ENCODE results near the gene SLC41A1. TPM values are rescaled to one million over a fixed set of nuclear protein-coding genes. Genes with fewer than 3 reads are reported as not detected.

The SLC41A1 gene
- total RNA-seq, 2 donors from 2014 or later = 4.8 to 8.1 TPM

DNA sequence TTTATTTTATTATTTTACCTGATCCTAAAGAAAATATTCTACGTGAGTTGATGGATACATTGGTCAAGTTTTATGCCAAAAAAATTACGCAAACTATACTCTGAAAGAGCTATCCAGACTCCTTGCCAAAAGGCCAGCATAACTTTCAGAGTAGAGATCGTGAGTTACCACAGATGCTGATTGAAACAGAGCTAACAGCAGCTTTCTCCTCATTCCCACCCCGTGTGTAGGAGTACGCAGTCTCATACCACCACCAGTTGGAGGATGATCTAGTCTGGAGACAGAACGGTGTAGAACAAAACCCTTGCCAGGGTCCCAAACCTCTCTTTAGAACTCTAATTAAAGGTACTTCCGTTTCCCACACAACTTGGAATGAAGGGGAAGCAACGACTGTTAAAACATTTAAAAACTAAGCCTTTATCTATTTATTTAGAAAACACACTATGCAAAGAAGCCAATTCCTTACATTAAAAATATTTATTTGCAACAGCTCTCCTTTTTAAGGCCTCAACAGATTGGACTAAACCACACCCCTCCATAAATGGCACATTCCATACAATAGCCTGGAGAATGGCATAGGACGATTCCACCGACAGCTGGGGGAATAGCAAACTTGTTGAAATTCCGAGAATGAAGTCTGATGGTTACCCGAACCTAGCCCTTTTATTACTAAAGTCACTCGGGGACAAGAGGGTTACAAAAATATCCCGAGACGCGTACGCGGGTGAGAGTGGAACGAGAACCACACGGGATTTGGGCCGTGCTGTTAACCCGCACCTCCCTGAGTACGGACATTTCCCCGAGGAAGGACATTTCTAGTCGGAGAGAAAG, 64.4 kb downstream of the SLC41A1 start:
- Histone ChIP-seq H3K9me3 (no peaks in the 10 kb centered on the region), H3K27me3 (no peaks in the 10 kb centered on the region), H3K36me3 (no peaks in the 10 kb centered on the region), H3K9ac (ENCODE audit: low read depth in 2 of 2, low read length in 2 of 2) (peak overlapping the region; percentile 74 to 85), H3K4me3 (peak overlapping the region; percentile 64), H3K4me1 (peaks cover 10% of the 10 kb centered on the region), H3K27ac (peak overlapping the region; percentile 89)
- DNase-seq = peak; percentile 30
- intact Hi-C loops (cut with DNase I) = no loop called here
- TF ChIP-seq, protein P1, sequence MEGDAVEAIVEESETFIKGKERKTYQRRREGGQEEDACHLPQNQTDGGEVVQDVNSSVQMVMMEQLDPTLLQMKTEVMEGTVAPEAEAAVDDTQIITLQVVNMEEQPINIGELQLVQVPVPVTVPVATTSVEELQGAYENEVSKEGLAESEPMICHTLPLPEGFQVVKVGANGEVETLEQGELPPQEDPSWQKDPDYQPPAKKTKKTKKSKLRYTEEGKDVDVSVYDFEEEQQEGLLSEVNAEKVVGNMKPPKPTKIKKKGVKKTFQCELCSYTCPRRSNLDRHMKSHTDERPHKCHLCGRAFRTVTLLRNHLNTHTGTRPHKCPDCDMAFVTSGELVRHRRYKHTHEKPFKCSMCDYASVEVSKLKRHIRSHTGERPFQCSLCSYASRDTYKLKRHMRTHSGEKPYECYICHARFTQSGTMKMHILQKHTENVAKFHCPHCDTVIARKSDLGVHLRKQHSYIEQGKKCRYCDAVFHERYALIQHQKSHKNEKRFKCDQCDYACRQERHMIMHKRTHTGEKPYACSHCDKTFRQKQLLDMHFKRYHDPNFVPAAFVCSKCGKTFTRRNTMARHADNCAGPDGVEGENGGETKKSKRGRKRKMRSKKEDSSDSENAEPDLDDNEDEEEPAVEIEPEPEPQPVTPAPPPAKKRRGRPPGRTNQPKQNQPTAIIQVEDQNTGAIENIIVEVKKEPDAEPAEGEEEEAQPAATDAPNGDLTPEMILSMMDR (IDR thresholded peaks at IDR 0.05) = no peak

DNA sequence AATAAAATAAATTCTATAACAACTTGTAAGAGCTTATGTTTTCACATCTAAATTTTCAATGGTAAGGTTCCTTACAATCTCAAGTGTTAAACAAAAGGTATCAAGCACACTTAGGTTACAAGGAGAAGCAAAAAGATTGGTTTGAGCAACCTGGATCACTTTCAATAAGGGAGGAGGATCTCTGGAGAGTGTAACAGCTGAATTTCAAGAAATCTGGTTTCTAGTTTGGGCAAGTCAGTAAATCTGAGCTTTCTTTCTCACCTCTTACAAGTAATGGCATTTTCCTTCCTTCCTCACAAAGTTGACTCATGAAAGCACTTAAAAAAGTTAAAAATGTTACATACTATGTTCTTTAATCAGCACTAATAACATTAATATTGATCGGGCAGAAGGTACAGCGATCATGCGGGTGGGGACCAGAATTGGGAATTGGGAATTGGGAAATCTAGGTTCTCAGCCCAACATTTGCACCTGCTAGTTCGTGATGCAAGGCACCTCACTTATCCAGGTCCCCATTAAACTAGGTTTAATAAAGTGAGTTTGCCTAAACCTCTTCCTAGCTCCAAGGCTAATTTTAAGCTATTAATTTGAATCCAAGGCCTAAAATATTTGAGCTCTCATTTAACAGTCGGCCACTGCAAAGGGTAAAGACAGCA, 66.1 kb downstream of the SLC41A1 start:
- Histone ChIP-seq H3K9me3 (no peaks in the 10 kb centered on the region), H3K4me3 (no peak overlapping the region), H3K36me3 (no peaks in the 10 kb centered on the region), H3K9ac (ENCODE audit: low read depth in 2 of 2, low read length in 2 of 2) (no peak overlapping the region), H3K27ac (no peak overlapping the region), H3K4me1 (peaks cover 10% of the 10 kb centered on the region), H3K27me3 (no peaks in the 10 kb centered on the region)
- intact Hi-C loops (cut with DNase I) = no loop called here
- no peak for DNase-seq
- TF ChIP-seq, protein P1 (IDR thresholded peaks at IDR 0.05) = no peak

DNA sequence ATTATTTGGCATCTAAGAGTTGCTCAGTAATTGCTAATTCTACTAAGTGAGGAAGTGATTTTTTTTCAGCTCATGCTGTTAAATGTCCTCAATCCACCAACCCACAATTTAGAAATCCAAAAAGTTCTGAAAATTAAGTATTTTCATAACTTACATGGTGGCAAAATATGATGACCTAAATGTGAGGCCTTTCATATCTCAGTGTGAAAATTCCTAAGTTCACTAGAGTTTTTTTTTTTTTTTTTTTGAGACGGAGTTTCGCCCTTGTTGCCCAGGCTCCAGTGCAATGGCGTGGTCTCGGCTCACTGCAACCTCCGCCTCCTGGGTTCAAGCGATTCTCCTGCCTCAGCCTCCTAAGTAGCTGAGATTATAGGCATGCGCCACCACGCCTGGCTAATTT, 68.6 kb downstream of the SLC41A1 start:
- no peaks in the 10 kb centered on the region for H3K9me3 ChIP-seq
- H3K4me3 ChIP-seq = no peak overlapping the region
- H3K27ac ChIP-seq = no peak overlapping the region
- TF ChIP-seq, protein P1 (IDR thresholded peaks at IDR 0.05) = no peak
- DNase-seq = no peak
- H3K27me3 ChIP-seq = no peaks in the 10 kb centered on the region
- intact Hi-C loops (cut with DNase I) = no loop called here
- no peaks in the 10 kb centered on the region for H3K36me3 ChIP-seq
- H3K9ac ChIP-seq (ENCODE audit: low read depth in 2 of 2, low read length in 2 of 2) = no peak overlapping the region
- H3K4me1 ChIP-seq = peaks cover 10% of the 10 kb centered on the region

DNA sequence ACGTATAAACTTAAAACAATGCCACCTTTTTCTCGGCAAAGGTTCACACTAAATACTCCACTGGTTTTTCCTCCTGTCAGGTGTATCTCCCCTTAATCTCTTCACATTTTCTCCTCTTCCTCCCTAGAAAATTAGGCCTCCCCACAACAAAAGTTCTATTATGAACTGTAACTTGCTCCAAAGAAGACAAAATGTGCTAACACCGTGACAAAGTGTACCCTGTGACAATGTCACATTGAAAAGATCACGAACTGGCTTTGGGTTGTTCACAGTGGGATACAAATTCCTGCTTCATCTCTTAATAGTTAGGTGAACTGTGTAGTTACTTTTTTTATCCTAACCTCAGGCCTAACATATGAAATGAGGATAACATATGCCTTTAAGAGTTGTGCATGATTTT, 69.0 kb downstream of the SLC41A1 start:
- Histone ChIP-seq H3K4me3 (no peak overlapping the region), H3K36me3 (no peaks in the 10 kb centered on the region), H3K9me3 (no peaks in the 10 kb centered on the region), H3K4me1 (peaks cover 10% of the 10 kb centered on the region), H3K27ac (no peak overlapping the region), H3K9ac (ENCODE audit: low read depth in 2 of 2, low read length in 2 of 2) (no peak overlapping the region), H3K27me3 (no peaks in the 10 kb centered on the region)
- DNase-seq = no peak
- TF ChIP-seq, protein P1 (IDR thresholded peaks at IDR 0.05) = no peak
- intact Hi-C loops (cut with DNase I) = no loop called here

DNA sequence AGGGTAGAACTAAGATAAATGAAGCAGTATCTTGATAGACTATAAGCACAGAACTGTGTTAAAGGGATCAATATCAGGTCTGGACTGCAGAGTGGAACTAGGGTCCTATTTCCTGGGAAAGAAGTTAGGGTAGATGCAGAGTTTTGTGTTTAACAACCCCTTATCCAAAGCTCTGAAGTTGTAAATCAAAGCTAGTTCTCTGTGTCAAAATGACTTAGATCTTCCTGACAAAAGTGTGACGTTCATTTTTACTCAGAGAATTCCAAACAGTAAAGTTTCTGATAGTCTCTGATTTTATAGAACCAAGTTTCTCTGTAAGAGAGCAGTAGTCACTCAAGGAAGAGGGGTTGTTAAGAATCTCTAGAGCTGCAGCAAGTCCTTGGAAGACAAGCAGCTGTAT, 71.3 kb downstream of the SLC41A1 start:
- Histone ChIP-seq H3K9me3 (no peaks in the 10 kb centered on the region), H3K9ac (ENCODE audit: low read depth in 2 of 2, low read length in 2 of 2) (no peak overlapping the region), H3K4me1 (peaks cover 3% of the 10 kb centered on the region), H3K27me3 (no peaks in the 10 kb centered on the region), H3K27ac (no peak overlapping the region), H3K36me3 (no peaks in the 10 kb centered on the region), H3K4me3 (no peak overlapping the region)
- intact Hi-C loops (cut with DNase I) = no loop called here
- DNase-seq = no peak
- TF ChIP-seq, protein P1 (IDR thresholded peaks at IDR 0.05) = no peak

All from colonic mucosa (tissue), 4 donors.